ENCODE data around the gene TMED6.

TMED6 gene

DNA sequence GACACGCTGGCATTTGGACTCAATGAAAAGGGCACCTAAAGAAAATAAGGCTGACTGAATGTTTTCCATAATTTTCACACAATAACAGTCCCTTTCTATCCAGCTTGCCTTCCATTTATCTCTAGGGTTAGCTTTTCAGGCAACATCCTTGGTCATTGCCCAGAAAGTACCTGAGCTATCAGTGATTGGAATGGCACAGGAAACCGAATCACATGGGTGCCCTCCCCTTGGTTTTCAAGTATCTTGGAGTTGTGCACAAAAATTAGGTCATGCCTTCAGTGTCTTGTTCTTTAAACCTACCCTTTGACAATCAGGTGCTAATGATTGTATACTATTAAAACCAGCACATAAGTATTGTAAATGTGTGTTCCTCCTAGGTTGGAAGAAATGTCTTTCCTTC, 43.7 kb downstream of the TMED6 start:
- Histone ChIP-seq H2AK5ac (ENCODE audit: low read length) (no peak overlapping the region), H4K91ac (ENCODE audit: low read depth, low read length) (no peak overlapping the region)

DNA sequence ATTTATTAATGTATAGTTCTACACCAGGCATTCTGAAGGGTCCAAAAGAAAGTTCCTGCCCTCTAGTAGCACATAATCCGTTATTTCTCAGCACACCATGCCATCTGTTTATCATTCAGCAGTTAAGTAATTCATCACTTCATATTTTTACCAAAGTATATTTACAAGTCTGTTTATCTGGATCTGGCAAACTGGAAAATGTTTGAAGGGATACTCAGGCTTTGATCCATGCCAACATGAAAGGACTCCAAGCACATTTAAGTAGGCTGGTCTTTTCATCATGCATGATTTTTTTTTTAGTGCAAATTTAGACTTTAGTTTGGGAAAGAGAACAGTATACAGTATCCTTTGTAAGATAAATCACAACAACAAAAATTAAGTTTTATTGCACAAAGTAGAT, 44.5 kb downstream of the TMED6 start:
- H3K27me3 ChIP-seq (ENCODE audit: insufficient read depth, low read length): no peaks in the 10 kb centered on the region
- H3K36me3 ChIP-seq (ENCODE audit: control insufficient read depth in 1 of 2, insufficient read depth in 2 of 2, low read length in 2 of 2): no peaks in the 10 kb centered on the region
- H3K27ac ChIP-seq (ENCODE audit: low read depth, low read length): no peak overlapping the region
- no CpG with 5 or more reads among the region's 1 CpG for WGBS (ENCODE audit: extremely low coverage, insufficient coverage, insufficient read length)
- H2BK12ac ChIP-seq (ENCODE audit: low read length): no peak overlapping the region
- no peak overlapping the region for H2BK5ac ChIP-seq (ENCODE audit: low read depth, low read length, poor library complexity)
- no peak overlapping the region for H3K14ac ChIP-seq (ENCODE audit: low read length)
- H3K4me2 ChIP-seq (ENCODE audit: low read length): no peak overlapping the region
- no peak overlapping the region for H4K8ac ChIP-seq (ENCODE audit: low read depth, low read length)
- no peak overlapping the region for H3K18ac ChIP-seq (ENCODE audit: low read length)
- H4K12ac ChIP-seq (ENCODE audit: low read depth, low read length): no peak overlapping the region
- H3K9ac ChIP-seq (ENCODE audit: low read length): no peak overlapping the region
- H3K4ac ChIP-seq (ENCODE audit: low read depth, low read length): no peak overlapping the region
- peaks cover 6% of the 10 kb centered on the region for H3K79me2 ChIP-seq (ENCODE audit: control insufficient read depth, insufficient read depth, low read length, poor library complexity)
- H3K23ac ChIP-seq (ENCODE audit: low read length): no peak overlapping the region
- DNase-seq: no peak
- H3K79me1 ChIP-seq (ENCODE audit: low read length): peaks cover 2% of the 10 kb centered on the region
- peaks cover 0 to under 1% of the 10 kb centered on the region in 2 experiments for H3K4me1 ChIP-seq (ENCODE audit: control insufficient read depth in 1 of 2, insufficient read depth in 2 of 2, low read length in 2 of 2)
- no peak overlapping the region for H4K91ac ChIP-seq (ENCODE audit: low read depth, low read length)
- H3K9me3 ChIP-seq (ENCODE audit: insufficient read depth, low read depth, low read length): no peaks in the 10 kb centered on the region
- H2AFZ ChIP-seq (ENCODE audit: insufficient read depth, low read length, poor library complexity): no peak overlapping the region
- no peak overlapping the region for H2AK5ac ChIP-seq (ENCODE audit: low read length)
- no peak overlapping the region for H3K4me3 ChIP-seq (ENCODE audit: low read depth, low read length)
- no peak overlapping the region for H2BK120ac ChIP-seq (ENCODE audit: insufficient read depth, low read length, poor library complexity)

More for the DNA sequence above, 43.7 kb downstream of the TMED6 start:
- Histone ChIP-seq H3K18ac (ENCODE audit: low read length) (no peak overlapping the region), H2BK120ac (ENCODE audit: insufficient read depth, low read length, poor library complexity) (no peak overlapping the region), H2BK5ac (ENCODE audit: low read depth, low read length, poor library complexity) (no peak overlapping the region), H3K23ac (ENCODE audit: low read length) (no peak overlapping the region), H3K4me3 (ENCODE audit: low read depth, low read length) (no peak overlapping the region), H3K9ac (ENCODE audit: low read length) (no peak overlapping the region), H3K27me3 (ENCODE audit: insufficient read depth, low read length) (no peaks in the 10 kb centered on the region), H2BK12ac (ENCODE audit: low read length) (no peak overlapping the region), H3K79me2 (ENCODE audit: control insufficient read depth, insufficient read depth, low read length, poor library complexity) (peaks cover 8% of the 10 kb centered on the region), H3K4me2 (ENCODE audit: low read length) (no peak overlapping the region), H4K8ac (ENCODE audit: low read depth, low read length) (no peak overlapping the region), H3K9me3 (ENCODE audit: insufficient read depth, low read depth, low read length) (no peaks in the 10 kb centered on the region), H4K12ac (ENCODE audit: low read depth, low read length) (no peak overlapping the region), H3K4me1 (ENCODE audit: control insufficient read depth in 1 of 2, insufficient read depth in 2 of 2, low read length in 2 of 2) (peaks cover 3% of the 10 kb centered on the region in 2 experiments), H3K79me1 (ENCODE audit: low read length) (peaks cover 2% of the 10 kb centered on the region), H3K36me3 (ENCODE audit: control insufficient read depth in 1 of 2, insufficient read depth in 2 of 2, low read length in 2 of 2) (no peaks in the 10 kb centered on the region), H3K4ac (ENCODE audit: low read depth, low read length) (no peak overlapping the region), H3K27ac (ENCODE audit: low read depth, low read length) (no peak overlapping the region), H2AFZ (ENCODE audit: insufficient read depth, low read length, poor library complexity) (no peak overlapping the region), H3K14ac (ENCODE audit: low read length) (no peak overlapping the region)
- WGBS (ENCODE audit: extremely low coverage, insufficient coverage, insufficient read length): no CpG with 5 or more reads among the region's 2 CpGs
- no peak for DNase-seq

DNA sequence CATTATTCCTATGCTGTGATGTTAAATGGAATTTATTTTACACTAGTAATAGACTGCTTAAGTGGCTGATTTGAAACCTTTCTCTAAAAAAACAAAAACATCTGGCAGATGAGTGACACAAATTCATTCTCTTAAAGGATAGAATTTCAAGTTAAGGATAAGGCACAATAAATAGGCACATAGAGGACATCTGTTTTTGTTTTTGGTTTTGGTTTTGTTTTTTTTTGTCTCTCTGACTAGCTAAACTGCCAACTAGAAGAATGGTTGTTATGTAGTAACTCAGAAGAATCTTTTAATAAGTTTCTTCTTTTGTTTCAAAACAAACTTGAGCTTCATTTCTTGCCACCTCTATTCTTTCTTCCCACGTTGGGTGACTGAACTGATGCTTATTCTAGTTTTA, 45.6 kb downstream of the TMED6 start:
- Histone ChIP-seq H3K79me2 (ENCODE audit: control insufficient read depth, insufficient read depth, low read length, poor library complexity) (no peaks in the 10 kb centered on the region), H2AK5ac (ENCODE audit: low read length) (no peak overlapping the region), H2BK120ac (ENCODE audit: insufficient read depth, low read length, poor library complexity) (no peak overlapping the region), H2AFZ (ENCODE audit: insufficient read depth, low read length, poor library complexity) (no peak overlapping the region), H2BK12ac (ENCODE audit: low read length) (no peak overlapping the region), H3K4me2 (ENCODE audit: low read length) (no peak overlapping the region), H3K18ac (ENCODE audit: low read length) (no peak overlapping the region), H3K36me3 (ENCODE audit: control insufficient read depth in 1 of 2, insufficient read depth in 2 of 2, low read length in 2 of 2) (no peaks in the 10 kb centered on the region), H2BK5ac (ENCODE audit: low read depth, low read length, poor library complexity) (no peak overlapping the region), H3K14ac (ENCODE audit: low read length) (no peak overlapping the region), H3K4ac (ENCODE audit: low read depth, low read length) (no peak overlapping the region), H3K4me1 (ENCODE audit: control insufficient read depth in 1 of 2, insufficient read depth in 2 of 2, low read length in 2 of 2) (no peaks in the 10 kb centered on the region), H3K23ac (ENCODE audit: low read length) (no peak overlapping the region), H4K12ac (ENCODE audit: low read depth, low read length) (no peak overlapping the region), H3K9me3 (ENCODE audit: insufficient read depth, low read depth, low read length) (no peaks in the 10 kb centered on the region), H3K9ac (ENCODE audit: low read length) (no peak overlapping the region), H4K91ac (ENCODE audit: low read depth, low read length) (no peak overlapping the region), H4K8ac (ENCODE audit: low read depth, low read length) (no peak overlapping the region), H3K27me3 (ENCODE audit: insufficient read depth, low read length) (no peaks in the 10 kb centered on the region), H3K79me1 (ENCODE audit: low read length) (no peaks in the 10 kb centered on the region), H3K4me3 (ENCODE audit: low read depth, low read length) (no peak overlapping the region), H3K27ac (ENCODE audit: low read depth, low read length) (no peak overlapping the region)
- no CpG with 5 or more reads among the region's 1 CpG for WGBS (ENCODE audit: extremely low coverage, insufficient coverage, insufficient read length)
- DNase-seq: no peak

DNA sequence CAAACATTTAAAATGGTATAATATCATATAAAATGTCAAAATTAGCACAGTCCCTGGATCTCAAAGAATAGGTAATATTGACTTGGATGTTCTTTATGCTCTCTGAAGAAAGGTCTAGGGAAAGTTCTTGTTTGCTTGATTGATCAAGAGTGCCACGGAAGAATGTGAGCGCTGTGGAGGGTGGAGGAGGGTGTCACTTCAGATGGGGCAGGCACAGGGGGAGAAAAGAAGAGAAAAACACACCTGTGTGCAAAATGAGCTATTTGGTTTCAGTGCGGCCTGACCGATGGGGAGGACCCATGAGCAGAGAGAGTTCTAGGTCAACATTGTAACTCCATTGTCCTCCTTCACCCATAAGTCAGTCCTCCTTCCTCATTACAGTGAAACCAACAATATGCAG, 49.3 kb downstream of the TMED6 start:
- Histone ChIP-seq H3K9me3 (ENCODE audit: insufficient read depth, low read depth, low read length) (no peaks in the 10 kb centered on the region), H4K12ac (ENCODE audit: low read depth, low read length) (no peak overlapping the region), H4K91ac (ENCODE audit: low read depth, low read length) (no peak overlapping the region), H2BK5ac (ENCODE audit: low read depth, low read length, poor library complexity) (no peak overlapping the region), H3K4me3 (ENCODE audit: low read depth, low read length) (no peak overlapping the region), H2BK120ac (ENCODE audit: insufficient read depth, low read length, poor library complexity) (no peak overlapping the region), H3K79me1 (ENCODE audit: low read length) (no peaks in the 10 kb centered on the region), H3K79me2 (ENCODE audit: control insufficient read depth, insufficient read depth, low read length, poor library complexity) (no peaks in the 10 kb centered on the region), H4K8ac (ENCODE audit: low read depth, low read length) (no peak overlapping the region), H3K18ac (ENCODE audit: low read length) (no peak overlapping the region), H3K4me1 (ENCODE audit: control insufficient read depth in 1 of 2, insufficient read depth in 2 of 2, low read length in 2 of 2) (no peaks in the 10 kb centered on the region), H3K23ac (ENCODE audit: low read length) (no peak overlapping the region), H2BK12ac (ENCODE audit: low read length) (no peak overlapping the region), H2AFZ (ENCODE audit: insufficient read depth, low read length, poor library complexity) (no peak overlapping the region), H3K4ac (ENCODE audit: low read depth, low read length) (no peak overlapping the region), H3K27me3 (ENCODE audit: insufficient read depth, low read length) (no peaks in the 10 kb centered on the region), H3K14ac (ENCODE audit: low read length) (no peak overlapping the region), H3K36me3 (ENCODE audit: control insufficient read depth in 1 of 2, insufficient read depth in 2 of 2, low read length in 2 of 2) (peaks cover 4 to 6% of the 10 kb centered on the region in 2 experiments), H3K27ac (ENCODE audit: low read depth, low read length) (no peak overlapping the region), H3K9ac (ENCODE audit: low read length) (no peak overlapping the region), H2AK5ac (ENCODE audit: low read length) (no peak overlapping the region), H3K4me2 (ENCODE audit: low read length) (no peak overlapping the region)
- WGBS (ENCODE audit: extremely low coverage, insufficient coverage, insufficient read length): no CpG with 5 or more reads among the region's 4 CpGs
- no peak for DNase-seq
